Suprapubic skin (tissue), 4 donors: ENCODE results near the gene NUP188. TPM values are rescaled to one million over a fixed set of nuclear protein-coding genes. Genes with fewer than 3 reads are reported as not detected.
"Not testable (repeated sequence)": the region's sequence is repeated elsewhere in the genome, so short reads cannot be mapped to it uniquely, and the experiment has no call there.

Experiments used
- DNase-seq, 2 donors: peaks; one replicate each; pipeline ENCODE4 v3.0.0-alpha.2; 2019; ENCODE audit warnings: low spot score in 2 of 2
- H3K27ac ChIP-seq: fragments of 200-600 bp; sonication (generic); one replicate; pipeline ENCODE4 v1.5.1; 2019
- H3K27me3 ChIP-seq: fragments of 200-600 bp; sonication (generic); one replicate; pipeline ENCODE4 v1.5.1; 2019
- H3K36me3 ChIP-seq: fragments of 200-600 bp; sonication (generic); one replicate; pipeline ENCODE4 v1.5.1; 2019
- H3K4me1 ChIP-seq: fragments of 200-600 bp; sonication (generic); one replicate; pipeline ENCODE4 v1.5.1; 2019
- H3K4me3 ChIP-seq: fragments of 200-600 bp; sonication (generic); one replicate; pipeline ENCODE4 v1.5.1; 2019; ENCODE audit warnings: mild to moderate bottlenecking
- H3K9me3 ChIP-seq: fragments of 200-600 bp; sonication (generic); one replicate; pipeline ENCODE4 v1.5.1; 2019
- EP300 ChIP-seq: sonication (generic); formaldehyde crosslinking; IDR thresholded peaks from one replicate; pipeline ENCODE4 v1.6.1; 2017; ENCODE audit warnings: antibody characterized with exemption
- POLR2A ChIP-seq, 2 donors: fragments of 450-650 bp; IDR thresholded peaks; one replicate each; pipeline ENCODE4 v1.6.1; 2017; ENCODE audit warnings: antibody characterized with exemption in 2 of 2, mild to moderate bottlenecking in 2 of 2, moderate library complexity in 2 of 2
- POLR2AphosphoS5 ChIP-seq, 3 donors: sonication (generic); formaldehyde crosslinking; IDR thresholded peaks; one replicate each; pipeline ENCODE4 v1.6.1; 2017; ENCODE audit warnings: antibody characterized with exemption in 3 of 3
- WGBS: methylation state at CpG from one replicate; pipeline ENCODE4 v1.1.5; 2018; 5-methylcytosine and 5-hydroxymethylcytosine counted together
- total RNA-seq, 4 donors: library from RNA; depleted of rRNA; stranded (reverse); fragments of >200 nt; gene quantifications; one replicate each; pipeline ENCODE4 v1.1.0, GENCODE V29; 2016
- TF ChIP-seq, protein P1 (sequence below), 2 donors: fragments of 200-600 bp in 1 of 2; fragments of 450-650 bp in 1 of 2; sonication (generic) in 1 of 2; IDR thresholded peaks; one replicate each; pipeline ENCODE4 v1.5.1; 2016 to 2019; ENCODE audit warnings: antibody characterized with exemption in 2 of 2, mild to moderate bottlenecking in 1 of 2, moderate library complexity in 1 of 2

The NUP188 gene
- total RNA-seq, 4 donors from 2014 or later: 53.6 to 104 (median 60.6) TPM

DNA sequence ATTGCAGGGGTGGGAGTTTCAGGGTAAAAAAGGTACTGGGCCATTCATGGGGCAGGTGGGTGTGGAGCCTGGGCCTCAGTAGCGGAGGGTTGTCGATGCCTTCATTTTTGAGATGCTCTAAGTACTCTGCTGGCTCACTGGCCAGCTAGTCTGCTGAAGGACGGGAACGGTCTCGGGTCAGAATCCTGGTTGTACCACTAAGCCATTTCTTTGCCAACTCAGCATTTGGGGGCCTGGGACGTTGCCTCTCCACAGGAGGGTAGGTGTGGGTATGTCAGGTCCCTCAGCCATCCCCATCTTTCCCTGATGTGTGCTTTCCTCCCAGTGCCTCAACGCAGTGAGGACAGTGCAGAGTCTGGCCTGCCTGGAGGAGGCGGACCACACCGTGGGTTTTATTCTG, 55.5 kb downstream of the NUP188 start:
- peaks cover 18% of the 10 kb centered on the region for H3K4me1 ChIP-seq
- 80% methylated on average over 1 of the region's 9 CpGs for WGBS
- no peak overlapping the region for H3K27ac ChIP-seq
- TF ChIP-seq EP300 (no peak), POLR2AphosphoS5 (IDR thresholded peaks at IDR 0.05) (no peak), POLR2A (IDR thresholded peaks at IDR 0.05) (no peak)
- TF ChIP-seq, protein P1, sequence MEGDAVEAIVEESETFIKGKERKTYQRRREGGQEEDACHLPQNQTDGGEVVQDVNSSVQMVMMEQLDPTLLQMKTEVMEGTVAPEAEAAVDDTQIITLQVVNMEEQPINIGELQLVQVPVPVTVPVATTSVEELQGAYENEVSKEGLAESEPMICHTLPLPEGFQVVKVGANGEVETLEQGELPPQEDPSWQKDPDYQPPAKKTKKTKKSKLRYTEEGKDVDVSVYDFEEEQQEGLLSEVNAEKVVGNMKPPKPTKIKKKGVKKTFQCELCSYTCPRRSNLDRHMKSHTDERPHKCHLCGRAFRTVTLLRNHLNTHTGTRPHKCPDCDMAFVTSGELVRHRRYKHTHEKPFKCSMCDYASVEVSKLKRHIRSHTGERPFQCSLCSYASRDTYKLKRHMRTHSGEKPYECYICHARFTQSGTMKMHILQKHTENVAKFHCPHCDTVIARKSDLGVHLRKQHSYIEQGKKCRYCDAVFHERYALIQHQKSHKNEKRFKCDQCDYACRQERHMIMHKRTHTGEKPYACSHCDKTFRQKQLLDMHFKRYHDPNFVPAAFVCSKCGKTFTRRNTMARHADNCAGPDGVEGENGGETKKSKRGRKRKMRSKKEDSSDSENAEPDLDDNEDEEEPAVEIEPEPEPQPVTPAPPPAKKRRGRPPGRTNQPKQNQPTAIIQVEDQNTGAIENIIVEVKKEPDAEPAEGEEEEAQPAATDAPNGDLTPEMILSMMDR (IDR thresholded peaks at IDR 0.05): no peak
- DNase-seq: peak in 1 of 2 donors; percentile 49
- H3K9me3 ChIP-seq: no peaks in the 10 kb centered on the region
- H3K4me3 ChIP-seq: no peak overlapping the region
- peaks cover 96% of the 10 kb centered on the region for H3K36me3 ChIP-seq
- H3K27me3 ChIP-seq: no peaks in the 10 kb centered on the region

GRCh38 chr9:129004173-129004572, 56.7 kb downstream of the NUP188 start:
- H3K4me3 ChIP-seq, H3K27ac ChIP-seq, H3K27me3 ChIP-seq, H3K9me3 ChIP-seq: not testable (repeated sequence)
- Histone ChIP-seq H3K36me3 (peaks cover 96% of the 10 kb centered on the region), H3K4me1 (peaks cover 21% of the 10 kb centered on the region)
- peak in 1 of 2 donors; percentile 25 for DNase-seq
- WGBS: 92% methylated on average over 6 of the region's 6 CpGs

GRCh38 chr9:129005336-129005997, 58.0 kb downstream of the NUP188 start:
- Histone ChIP-seq H3K36me3 (peaks cover 96% of the 10 kb centered on the region), H3K9me3 (no peaks in the 10 kb centered on the region), H3K4me1 (peaks cover 21% of the 10 kb centered on the region), H3K27ac (no peak overlapping the region), H3K4me3 (no peak overlapping the region), H3K27me3 (no peaks in the 10 kb centered on the region)
- WGBS: 81% methylated on average over 10 of the region's 10 CpGs
- DNase-seq: no peak
- TF ChIP-seq POLR2AphosphoS5 (IDR thresholded peaks at IDR 0.05) (no peak), POLR2A (IDR thresholded peaks at IDR 0.05) (no peak), EP300 (no peak)
- TF ChIP-seq, protein P1 (IDR thresholded peaks at IDR 0.05): no peak

DNA sequence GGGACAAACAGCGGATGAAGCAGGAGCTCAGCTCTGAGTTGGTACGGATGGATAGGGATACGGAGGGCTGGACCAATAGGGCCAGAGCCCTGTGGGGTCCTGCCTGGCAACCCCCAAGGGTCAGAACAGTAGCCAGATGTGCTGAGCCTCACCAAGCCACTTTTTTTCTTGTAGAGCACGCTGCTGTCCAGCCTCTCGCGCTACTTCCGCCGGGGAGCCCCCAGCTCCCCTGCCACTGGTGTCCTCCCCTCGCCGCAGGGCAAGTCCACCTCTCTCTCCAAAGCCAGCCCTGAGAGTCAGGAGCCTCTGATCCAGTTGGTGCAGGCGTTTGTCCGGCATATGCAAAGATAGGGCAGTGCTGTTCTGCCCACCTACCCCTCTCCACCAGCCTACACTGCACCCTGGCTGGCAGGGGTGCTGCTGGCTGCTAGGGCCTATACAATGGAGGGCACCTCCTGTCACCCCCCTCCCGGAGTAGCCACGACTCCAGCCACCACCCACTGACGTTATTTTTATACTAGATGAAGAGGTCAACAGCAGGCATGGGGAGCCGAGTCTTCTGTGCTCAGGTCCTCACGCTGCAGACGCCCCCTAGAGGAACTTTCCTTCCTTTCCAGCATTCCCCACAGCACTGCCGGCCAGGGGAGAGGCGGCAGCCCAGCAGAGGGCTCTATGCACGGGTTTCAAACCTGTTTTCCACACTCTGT, 59.0 kb downstream of the NUP188 start:
- no peak overlapping the region for H3K27ac ChIP-seq
- no peaks in the 10 kb centered on the region for H3K27me3 ChIP-seq
- DNase-seq: no peak
- no peak overlapping the region for H3K4me3 ChIP-seq
- peaks cover 96% of the 10 kb centered on the region for H3K36me3 ChIP-seq
- 32% methylated on average over 13 of the region's 21 CpGs for WGBS
- H3K4me1 ChIP-seq: peaks cover 21% of the 10 kb centered on the region
- no peaks in the 10 kb centered on the region for H3K9me3 ChIP-seq
- TF ChIP-seq POLR2AphosphoS5 (IDR thresholded peaks at IDR 0.05) (no peak), POLR2A (IDR thresholded peaks at IDR 0.05) (no peak), EP300 (no peak)
- TF ChIP-seq, protein P1 (IDR thresholded peaks at IDR 0.05): peak; percentile 62 to 79

DNA sequence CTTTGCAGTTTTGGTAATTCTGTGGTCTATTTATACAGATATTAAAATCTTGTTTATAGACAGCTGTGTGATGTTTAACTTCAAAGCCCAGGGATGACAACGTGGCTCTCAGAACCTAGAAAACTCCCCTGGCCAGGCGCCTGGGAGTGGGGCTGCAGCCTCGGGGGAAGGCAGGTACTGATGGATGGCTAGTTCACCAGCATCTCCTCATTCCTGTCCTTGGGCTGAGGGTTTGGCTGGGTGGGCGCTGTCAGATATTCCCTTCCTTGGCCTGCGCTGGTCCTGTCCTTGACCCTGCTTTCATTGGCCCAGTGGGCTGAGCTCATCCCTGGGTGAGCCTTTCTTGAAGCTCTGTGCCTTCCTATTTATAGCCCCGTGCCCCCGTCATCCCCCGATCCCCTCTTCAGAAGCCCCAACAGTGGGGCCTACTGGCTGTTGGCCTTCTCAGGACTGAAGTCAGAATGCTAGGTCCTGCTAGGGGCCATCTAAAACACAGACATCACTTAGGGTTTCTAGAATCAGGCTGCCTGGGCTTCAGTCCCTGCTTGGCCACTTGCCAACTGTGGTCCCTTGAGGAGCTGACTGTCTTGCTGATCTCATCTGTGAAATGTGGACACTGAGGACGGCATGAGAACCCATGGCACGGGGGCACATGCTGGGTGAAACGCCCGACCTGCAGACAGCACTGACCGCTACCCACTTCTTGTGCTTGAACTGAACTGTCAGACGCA, 59.7 kb downstream of the NUP188 start:
- Histone ChIP-seq H3K4me1 (peaks cover 21% of the 10 kb centered on the region), H3K9me3 (no peaks in the 10 kb centered on the region), H3K36me3 (peaks cover 96% of the 10 kb centered on the region), H3K4me3 (no peak overlapping the region), H3K27me3 (no peaks in the 10 kb centered on the region), H3K27ac (no peak overlapping the region)
- TF ChIP-seq, protein P1 (IDR thresholded peaks at IDR 0.05): no peak
- TF ChIP-seq POLR2A (IDR thresholded peaks at IDR 0.05): no peak
- TF ChIP-seq POLR2AphosphoS5 (IDR thresholded peaks at IDR 0.05): no peak
- no peak for TF ChIP-seq EP300
- DNase-seq: no peak
- 78% methylated on average over 14 of the region's 14 CpGs for WGBS
